Stimulated activated CD4-positive, alpha-beta T cell treated with anti-CD3 and anti-CD28 coated beads, TNF-alpha, amount 100 ng/mL, for 4 hours (primary cell): ENCODE measurements around the gene EGFL7.

Experiments
- DNase-seq, 3 experiments: peaks; one replicate each; pipeline ENCODE4 v3.0.0-alpha.2; 2020; ENCODE audit warnings: low read depth in 3 of 3

Gene EGFL7

DNA sequence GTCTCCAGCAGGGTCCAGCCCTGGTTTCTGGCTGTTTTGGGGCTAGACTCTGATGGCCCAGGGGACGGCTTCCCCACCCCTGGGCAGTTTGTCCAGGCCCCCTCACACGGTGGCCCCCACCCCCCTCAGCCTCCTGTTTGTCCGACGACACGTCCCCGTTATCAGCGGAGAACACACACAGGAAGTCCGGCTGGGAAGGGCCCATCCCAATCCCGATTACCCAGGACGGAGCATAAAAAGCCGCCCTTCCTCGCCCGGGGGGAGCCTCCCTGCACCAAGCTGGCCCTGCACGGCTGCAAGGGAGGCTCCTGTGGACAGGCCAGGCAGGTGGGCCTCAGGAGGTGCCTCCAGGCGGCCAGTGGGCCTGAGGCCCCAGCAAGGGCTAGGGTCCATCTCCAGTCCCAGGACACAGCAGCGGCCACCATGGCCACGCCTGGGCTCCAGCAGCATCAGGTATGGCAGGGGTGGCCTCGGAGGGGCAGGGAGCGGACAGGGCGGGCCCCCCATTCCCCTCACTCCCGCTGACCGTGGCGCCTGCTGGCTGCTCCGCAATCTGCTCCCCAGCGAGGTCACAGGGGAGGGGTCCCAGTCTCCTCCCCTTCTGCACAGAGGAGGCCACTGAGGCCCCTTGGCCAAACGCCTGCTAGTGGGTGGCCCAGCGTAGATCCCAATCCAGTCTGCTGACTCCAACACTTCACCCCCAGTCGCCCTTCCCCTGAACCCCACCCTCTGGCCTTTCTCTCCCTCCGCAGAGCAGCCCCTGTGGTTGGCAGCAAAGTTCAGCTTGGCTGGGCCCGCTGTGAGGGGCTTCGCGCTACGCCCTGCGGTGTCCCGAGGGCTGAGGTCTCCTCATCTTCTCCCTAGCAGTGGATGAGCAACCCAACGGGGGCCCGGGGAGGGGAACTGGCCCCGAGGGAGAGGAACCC is at the start of gene EGFL7:
Gene EGFL7, plus strand, starts transcription at position 261 of the 926 bp plus-strand sequence. CDS start 5,367 bp downstream, outside the sequence.
- DNase-seq: no peak

DNA sequence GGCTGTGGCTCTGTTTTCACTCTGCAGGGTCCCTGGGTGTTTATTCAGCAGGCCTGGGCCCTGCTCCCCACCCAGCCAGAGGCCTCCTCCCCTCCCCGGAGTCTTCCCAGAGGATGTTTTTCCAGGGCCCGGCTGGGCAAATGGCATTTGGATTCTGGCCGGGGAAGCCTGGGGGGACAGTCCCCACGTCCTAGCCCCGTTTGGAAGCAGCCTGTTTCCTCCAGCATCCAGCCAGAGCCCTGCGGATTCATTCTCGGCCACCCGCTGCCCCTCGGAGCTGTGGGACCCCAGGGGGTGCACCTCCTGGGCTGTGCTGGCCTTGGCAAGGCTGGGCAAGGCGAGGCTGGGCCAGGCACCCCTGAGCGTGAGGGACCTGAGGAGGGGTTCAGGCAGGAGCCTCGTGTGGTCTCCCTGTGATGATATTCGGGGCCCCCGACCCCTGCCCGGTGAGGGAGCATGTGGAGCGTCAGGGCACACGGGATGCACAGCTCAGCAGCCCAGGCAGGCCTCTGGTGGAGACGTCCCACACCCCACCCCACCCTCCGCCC is 48.8 kb upstream of the EGFL7 start:
- no peak for DNase-seq

DNA sequence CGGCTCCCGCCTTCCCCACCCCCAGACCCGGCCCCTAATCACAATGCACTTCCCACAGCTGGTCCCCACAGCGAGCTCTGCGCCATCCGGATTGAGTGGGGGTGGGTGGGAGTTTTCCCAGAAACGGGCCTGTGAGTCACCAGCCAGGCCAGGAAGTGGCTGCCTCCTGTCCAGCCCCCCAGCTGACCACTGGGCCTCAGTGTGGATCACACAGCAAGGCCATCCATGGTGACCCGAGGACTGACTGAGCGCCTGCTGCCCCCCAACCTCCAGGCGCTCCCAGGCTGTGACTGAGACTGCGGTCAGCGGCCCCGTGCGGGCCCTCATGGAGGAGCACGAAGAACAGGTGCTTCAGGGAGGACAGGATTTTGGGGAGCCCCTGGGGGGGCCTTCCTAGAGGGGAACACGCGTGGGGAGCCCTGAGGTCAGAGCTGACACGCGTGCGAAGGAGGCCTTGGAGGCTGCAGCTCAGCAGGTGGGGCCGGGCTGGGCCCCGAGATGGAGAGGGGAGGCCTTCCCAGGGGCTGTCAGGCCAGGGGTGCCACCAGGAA is 48.3 kb upstream of the EGFL7 start:
- DNase-seq: no peak

DNA sequence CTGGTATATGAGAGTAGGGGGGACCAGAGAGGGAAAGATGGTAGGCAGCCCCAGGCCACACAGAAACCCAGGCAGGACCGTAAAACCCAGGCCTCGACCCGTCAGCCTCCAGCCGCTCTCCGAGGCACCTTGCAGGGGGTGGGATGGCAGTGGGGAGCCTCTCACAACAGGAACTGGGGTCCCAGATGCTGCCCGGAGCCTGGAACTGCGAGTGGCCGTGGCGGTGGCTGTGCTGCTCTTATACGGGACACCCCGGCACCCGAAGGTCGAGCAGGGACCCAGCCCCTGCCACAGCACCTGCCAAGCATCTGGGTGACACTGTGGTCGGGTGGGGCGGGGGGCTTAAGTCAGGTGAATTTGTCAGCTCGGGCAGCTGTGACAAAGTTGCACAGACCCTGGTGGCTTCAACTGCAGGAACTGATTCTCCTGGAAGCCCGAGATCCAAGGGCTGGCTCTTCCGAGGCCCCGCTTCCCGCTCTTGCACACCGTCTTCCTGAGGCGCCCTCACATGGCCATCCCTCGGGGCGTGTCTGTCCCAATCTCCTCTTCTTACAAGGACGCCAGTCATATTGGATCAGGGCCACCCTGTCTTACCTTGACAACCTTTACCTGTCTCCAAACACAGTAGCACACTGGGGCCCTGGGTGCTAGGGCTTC is 47.6 kb upstream of the EGFL7 start:
- DNase-seq: no peak

DNA sequence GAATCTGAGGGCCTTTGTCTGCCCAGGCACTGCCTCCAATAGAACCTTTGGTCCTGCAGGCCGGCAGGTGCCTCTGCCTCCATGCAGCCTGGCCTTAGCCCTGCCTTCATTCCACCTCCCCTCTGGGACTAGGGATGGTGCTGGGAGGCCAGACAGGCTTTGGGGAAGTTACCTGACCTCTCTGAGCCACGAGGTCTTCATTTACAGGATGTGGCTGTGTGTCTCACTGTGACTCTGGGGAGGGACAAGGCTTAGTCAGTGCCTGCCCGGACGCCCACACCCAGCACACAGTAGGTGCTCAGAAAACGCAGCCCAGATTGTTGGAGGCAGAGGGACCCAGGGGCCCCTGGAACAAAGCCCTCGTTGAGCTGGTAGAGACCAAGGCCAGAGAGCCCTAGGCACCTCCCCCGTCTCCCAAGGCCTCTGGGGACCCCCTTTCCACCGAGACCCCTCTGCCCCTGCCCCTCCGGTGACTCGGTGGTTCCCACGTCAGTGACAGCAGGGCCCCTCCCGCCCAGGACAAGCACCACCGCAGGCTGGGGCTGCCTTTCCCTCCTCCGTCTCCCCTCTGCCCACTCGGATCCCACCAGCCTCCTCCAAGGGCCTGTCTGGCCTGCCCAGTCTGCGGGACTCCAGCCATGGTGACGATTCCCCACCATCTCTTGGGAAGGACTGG is 46.9 kb upstream of the EGFL7 start:
- no peak for DNase-seq

DNA sequence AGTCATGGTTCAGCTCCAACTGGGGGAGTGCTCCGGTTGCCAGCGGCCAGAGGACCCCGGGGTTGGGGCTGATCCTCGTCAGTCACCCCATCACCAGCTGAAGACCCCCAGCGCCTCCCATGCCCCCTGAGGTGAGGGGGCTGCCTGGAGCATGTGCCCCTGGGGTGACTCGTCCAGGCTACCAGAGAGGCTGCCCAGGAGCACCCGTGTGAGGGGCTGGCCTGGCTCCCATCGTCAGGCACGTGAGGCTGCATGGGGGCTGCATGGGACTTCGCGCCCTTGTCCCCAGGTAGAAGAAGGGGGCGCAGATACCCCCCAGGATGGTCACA is 46.4 kb upstream of the EGFL7 start:
- no peak for DNase-seq

DNA sequence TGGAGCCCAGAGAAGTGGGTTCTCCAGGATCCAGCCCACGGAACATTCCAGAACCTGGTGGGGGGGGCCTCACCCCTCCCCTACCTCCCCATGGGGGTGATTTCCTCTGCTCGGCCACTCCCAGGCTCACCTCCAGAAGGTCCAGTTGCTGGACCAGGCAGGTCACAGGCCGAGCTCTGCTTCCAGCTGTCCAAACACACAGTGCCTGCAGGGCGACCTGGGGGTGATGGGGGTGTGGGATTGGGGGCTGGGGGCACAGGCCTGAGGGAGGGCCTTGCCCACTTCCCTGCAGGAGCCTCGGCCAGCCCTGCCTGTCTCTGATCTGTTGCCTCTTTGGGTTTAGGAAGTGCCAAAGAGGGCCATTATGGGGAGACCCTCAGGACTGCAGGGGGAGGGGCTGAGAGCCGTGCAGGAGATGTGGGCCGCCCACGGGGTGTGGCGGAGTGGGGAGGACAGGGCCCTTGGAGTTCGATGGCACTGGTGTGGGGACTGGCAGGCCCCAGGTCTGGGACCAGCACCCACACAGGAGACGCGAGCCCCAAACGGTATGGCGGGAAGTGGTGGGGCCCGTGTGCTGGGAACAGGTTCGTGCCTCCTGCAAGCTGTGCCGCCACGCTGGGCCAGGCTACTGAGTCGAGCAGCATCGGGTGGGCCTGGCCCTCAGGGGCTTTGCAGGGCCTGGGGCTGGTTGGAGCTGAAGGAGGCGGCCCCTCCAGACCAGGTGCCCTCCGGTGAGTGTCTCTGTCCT is 45.6 kb upstream of the EGFL7 start:
- DNase-seq: no peak

DNA sequence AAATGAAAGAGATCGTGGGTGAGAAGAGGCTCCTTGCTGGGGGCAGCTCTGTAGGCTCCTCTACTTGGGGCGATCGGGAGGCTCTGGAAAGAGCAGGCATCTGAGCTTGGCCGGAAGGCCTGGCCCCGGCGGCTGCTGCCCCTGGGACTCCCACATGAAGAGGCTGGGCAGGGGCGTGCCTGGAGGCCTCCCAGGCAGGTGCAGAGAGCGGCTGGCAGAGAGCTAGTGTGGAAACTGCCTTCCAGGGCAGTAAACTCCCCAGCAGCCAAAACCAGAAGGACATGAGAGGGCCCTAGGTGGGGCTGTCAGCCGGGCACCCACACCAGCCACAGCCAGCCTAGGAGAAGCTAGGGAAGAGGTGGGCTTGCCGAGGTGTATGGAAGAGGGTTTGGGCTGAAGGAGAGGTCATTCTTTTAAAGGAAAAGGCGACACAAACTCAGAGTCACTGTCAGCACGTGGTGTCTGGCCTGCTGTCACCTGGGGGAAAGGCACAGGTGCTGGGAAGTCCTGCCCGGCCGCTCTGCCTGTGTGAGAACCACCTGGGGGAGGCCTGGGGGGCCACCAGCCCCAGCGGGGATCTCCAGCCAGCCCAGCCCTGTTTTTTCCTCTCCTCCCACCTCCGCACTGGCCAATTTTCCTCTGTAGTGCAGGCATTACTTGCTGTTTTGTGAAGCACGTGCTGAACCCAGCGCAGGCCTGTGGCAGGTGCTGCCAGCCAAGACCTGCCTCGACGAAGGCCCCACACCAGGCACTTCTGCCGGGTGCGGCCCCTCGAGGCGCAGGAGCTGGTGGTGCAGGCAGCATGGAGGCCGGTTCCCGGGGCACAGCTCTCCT is 44.8 kb upstream of the EGFL7 start:
- no peak for DNase-seq

DNA sequence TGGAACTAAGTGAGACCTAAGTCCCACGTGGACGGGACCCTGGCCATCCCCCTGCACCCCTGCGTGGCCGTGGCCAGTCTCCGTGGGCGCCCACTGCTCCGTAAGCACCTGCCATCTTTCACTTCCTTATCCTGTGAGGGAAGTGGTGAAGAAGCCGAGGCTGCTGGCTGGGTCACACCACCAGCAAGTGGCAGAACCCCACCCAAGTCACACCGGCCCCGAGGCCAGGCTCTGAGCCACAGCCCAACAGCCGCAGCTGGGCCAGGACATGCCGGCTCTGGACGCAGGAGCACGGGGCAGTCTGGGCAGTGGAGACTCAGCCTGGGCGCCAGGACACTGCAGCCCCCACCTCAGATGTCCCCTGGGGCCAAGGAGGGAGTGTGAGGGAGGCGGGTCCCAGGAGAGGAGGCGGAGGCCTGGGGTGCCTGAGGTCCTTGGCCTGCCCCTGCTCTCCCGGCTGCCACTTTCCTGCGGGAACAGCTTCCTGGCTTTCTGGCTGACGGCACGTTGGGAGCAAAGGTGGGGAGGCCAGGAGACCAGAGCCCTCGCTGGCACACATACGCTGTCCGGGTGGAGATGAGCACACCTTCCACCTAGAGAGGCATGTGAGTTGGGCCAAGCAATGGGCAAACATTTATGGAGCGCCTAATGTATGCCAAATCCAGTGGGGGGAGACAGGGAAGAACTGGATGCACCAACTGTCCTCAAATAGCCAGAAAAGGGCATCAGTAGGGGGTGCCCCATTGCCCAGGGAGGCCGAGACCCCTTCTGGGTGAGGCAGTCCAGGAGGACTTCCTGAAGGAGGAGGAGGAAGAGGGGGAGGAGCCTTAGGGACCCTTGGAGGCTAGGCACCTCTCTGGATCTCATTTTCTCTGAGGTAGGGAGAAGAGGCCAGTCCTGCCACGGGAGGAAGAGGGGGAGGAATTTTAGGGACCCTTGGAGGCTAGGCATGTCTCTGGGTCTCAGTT is 43.9 kb upstream of the EGFL7 start:
- no peak for DNase-seq

DNA sequence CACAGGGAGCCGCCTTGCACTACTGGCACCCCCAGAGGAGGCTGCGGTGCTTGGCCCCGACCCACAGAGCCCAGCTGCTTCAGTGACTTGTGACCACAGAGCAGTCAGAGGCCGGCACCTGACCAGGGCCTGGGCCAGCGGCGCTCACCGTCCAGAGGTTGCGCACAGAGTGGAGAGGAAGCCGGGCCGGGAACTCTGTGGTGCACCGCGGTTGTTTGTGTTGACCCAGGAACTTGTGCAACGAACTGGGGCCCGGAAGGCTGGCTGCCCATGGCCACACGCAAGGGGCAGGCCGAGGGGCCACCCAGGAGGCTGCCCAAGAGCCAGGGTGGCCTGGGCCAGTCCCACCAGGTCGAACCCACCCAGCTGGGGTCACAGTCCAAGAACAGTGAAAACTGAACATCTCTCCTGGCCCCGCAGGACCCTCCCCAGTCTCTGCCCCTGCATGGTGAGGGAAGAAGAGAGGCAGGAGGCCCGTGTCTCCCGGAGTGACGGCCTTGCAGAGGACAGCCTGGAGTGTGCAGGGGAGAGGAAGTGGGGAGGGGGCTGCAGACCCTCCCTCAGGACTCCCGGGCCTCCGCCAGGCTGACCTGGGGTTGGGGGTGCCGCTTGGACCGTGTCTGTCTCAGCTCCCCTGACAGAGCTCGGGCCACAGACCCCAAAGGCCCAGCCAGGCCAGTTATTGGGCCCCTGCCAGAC is 42.8 kb upstream of the EGFL7 start:
- DNase-seq: no peak

DNA sequence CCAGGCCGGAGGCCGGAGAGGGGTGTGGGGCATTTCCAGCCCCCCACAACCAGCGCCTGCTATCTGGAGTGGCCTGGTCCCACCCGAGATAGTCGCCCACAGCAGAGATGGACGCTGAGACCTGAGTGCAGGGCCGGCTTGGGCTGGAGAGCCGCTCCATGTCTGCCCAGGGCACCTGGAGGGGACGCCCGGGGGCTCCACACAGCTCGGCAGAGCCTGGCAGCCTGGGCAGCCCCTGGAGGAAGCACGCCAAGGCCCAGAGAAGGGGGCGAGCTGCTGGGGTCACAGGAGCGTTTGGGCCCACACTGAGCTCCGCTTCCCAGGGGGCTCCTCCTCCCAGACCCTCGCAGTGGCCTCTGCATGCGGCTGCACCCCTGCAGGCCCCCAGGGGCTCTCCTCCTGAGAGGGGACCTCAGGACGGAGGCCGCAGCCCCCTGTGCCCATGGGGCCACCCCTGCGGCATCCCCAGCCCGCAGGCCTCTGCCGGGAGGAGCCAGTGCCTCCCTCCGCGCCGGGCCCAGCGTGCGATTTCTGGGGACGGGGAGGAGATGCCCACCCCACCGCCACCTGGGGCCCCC is 42.2 kb upstream of the EGFL7 start:
- DNase-seq: no peak

DNA sequence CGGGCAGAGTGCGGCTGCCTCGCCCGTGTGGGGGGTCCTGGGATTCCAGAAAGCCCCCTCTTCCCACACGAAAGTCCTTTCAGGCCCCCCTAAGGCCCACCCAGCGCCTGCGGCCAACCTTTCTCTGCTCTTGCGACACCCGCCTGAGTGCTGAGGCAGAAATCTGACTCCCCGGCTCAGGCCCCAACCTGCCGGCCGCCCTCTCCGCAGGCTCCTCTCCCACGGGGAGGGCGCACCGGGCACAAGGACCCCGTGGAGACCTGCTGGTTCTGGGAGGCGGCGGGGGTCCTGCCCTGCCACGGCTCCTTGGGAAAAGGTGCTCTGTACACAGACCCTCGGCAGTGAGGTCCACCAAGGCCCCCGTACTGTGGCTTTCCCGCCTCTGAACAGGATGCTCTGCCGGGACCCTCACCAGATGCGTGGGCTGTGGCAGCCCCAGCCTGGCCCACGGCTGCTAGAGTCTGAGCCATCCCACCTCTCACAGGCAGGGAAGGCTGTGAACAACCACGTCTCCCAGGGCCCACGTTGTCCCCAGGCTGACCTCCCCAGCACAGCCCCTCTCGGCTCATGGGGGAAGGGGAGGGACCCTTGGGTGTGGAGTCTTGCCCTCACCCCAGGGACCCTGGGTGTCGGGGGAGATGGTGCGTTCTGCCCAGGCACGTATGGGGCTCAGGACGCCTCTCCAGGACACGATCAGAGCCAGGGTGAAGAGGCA is 41.5 kb upstream of the EGFL7 start:
- no peak for DNase-seq

DNA sequence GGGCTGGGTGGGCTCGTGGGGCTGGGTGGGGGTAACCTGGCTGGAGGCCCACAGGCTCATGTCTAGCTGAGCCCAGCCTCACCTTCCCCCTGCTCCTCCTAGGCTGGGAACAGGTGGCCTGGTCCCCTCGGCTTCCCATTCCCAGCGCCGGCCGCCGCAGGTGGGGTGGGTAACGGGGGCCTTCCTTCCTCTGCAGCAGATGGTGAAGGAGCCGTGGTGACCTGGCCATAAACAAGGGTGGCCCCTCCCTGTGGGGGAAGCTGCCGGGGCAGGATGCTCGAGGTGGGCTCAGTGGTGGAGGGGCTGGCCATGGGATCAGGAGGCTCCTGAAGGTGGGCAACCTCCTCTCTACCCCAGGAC is 41.0 kb upstream of the EGFL7 start:
- DNase-seq: no peak

DNA sequence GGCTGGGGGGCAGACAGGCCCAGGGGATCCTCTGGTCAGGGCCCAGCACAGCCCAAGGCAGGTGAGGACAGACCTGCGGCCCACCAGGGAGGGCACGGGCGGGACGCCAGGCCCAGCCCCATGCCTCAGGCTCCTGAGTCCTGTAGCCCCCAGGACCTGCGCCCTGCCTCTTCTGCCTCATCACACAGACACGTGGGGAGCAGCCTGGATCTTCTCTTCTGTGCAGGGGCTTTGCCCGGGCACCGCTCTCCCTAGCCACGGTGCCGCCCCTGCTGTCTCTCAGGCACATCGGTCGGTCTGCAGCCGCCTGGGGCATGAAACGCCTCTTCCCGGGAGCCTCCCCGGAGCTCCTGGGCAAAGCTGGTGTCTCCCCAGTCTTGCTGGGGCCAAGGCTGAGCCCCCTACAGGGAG is 40.2 kb upstream of the EGFL7 start:
- DNase-seq: no peak

DNA sequence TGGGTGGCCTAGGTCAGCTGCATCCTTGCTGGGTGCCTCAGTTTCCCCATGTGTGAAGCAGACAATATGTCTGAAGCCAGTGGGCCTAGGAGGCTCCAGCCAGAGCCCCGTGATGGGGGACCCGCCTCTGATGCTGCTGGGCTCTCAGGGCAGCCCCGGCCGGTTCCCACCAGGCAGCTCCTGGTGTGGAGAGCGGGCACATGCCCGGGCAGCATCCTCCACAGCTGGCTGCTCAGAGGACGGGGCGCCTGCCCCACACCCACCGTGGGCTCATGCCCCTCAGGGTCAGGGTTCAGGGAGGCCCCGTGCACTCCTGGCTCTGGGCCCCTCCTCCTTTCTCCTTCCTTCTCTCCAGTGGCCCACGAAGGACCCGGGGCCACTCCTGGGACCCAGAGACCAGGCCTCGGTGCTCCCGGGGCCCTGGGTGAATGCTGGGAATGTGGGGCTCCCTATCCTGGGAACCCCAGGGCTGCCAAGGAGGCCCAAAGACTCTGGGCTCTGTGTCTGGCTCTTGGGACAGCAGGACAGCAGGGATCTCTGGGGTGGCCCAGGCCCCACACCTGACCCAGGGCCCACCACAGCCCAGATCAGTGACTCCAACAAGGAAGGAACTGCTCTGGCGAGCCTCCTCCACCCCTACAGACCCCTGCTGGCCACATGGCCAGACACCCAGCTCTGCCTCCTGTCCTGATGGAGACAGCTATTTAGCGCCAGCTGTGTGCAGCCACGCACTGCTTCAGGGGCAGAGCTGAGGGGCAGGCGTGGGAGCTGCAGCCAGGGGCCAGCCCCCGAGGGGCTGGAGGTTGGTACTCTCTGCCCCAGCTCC is 39.5 kb upstream of the EGFL7 start:
- DNase-seq: no peak

DNA sequence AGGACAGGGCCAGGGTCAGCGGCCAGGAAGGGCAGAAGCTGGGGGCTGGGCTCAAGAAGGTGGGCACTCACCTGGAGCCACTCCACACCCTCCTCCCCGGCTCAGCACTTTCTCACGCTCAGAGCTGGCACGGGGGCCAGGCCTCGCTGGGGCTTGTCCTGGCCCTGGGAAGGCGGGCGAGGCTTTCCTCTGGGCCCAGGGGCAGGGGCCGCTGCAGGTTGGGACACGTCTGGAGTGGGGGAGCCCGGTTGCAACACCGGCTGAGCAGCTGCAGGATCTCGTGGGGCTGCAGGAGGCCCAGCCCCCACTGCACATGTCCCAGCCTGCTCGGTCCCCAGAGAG is 38.9 kb upstream of the EGFL7 start:
- no peak for DNase-seq
